Uterus (tissue), 2 donors: Measurements from ENCODE around the gene DCTN5.

Experiments used
- POLR2A ChIP-seq, 2 donors: fragments of 450-650 bp; IDR thresholded peaks; one replicate each; pipeline ENCODE4 v1.6.1; 2016; ENCODE audit warnings: antibody characterized with exemption in 2 of 2, mild to moderate bottlenecking in 1 of 2, moderate library complexity in 1 of 2
- TF ChIP-seq, protein P1 (sequence below), 4 experiments: fragments of 200-600 bp in 2 of 4; fragments of 450-650 bp in 2 of 4; sonication (generic) in 2 of 4; IDR thresholded peaks; one replicate each; pipeline ENCODE4 v1.5.1; 2016 to 2019; ENCODE audit warnings: antibody characterized with exemption in 4 of 4, mild to moderate bottlenecking in 2 of 4, moderate library complexity in 1 of 4

DNA sequence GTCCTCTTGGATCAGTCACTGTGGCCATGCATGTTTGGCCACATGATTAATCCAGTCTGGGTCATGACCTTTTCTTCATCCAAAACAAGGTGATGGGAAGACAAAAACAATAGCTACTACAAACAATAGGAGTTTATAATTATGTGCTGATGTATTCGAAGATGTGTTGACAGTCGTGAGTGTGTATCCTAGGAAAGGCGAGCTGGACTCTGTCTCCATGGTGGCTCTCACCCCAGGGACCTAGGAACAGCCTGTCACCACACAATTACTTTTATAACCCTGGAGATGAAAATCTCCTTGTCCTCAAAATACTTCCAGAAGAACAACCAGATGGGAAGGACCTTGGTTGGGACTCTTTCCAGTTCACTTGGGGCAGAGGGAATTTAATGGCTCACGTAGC, 27.6 kb downstream of the DCTN5 start:
- TF ChIP-seq, protein P1, sequence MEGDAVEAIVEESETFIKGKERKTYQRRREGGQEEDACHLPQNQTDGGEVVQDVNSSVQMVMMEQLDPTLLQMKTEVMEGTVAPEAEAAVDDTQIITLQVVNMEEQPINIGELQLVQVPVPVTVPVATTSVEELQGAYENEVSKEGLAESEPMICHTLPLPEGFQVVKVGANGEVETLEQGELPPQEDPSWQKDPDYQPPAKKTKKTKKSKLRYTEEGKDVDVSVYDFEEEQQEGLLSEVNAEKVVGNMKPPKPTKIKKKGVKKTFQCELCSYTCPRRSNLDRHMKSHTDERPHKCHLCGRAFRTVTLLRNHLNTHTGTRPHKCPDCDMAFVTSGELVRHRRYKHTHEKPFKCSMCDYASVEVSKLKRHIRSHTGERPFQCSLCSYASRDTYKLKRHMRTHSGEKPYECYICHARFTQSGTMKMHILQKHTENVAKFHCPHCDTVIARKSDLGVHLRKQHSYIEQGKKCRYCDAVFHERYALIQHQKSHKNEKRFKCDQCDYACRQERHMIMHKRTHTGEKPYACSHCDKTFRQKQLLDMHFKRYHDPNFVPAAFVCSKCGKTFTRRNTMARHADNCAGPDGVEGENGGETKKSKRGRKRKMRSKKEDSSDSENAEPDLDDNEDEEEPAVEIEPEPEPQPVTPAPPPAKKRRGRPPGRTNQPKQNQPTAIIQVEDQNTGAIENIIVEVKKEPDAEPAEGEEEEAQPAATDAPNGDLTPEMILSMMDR (IDR thresholded peaks at IDR 0.05): no peak
- TF ChIP-seq POLR2A (IDR thresholded peaks at IDR 0.05): no peak
